ENCODE results near the gene UNC93B1.

UNC93B1 gene

DNA sequence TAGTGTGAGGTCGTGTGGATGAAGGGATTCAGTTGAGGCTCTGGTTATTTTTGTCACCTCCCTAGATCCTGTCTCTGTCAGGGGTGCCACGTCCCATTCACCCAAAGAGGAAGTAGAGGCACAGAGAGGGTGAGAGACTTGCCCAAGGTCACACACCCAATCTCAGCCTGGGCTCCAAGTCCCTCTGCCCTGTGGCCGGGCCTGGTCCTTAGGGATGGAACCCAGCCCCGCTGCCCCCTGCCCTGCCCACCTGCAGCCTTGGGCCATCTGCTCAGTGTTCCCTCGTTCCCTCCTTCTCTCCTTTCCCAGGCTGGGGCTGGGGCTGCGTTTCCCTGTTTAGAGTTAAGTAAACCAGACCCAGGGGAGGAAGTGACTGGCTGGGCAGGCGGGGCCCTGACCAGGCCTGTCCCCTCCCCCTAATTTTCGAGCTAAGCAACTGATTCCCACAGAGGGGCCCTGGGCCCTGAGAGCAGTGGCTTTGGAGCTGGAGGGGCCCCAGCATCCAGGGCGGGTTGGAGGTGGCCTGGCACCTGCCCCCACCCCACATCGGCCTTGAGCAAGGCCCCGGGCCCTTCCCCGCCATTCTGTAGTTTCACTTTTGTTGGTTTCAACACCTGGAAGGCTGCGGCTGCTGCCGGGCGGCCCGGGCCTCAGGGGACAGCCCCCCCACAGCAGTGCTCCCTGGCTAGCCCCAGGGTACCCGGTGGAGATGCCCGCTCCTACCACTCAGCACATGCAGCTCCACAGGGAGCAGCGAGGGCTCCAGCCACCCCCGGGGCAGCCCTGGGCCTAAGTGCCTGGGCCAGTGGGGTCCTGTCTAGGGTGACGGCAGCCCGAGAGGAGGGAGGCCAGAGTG, 36.4 kb upstream of the UNC93B1 start:
- 0 out of 2 replicates have a peak overlapping the region, but pooled peaks have one; percentile 28 for H3K9ac ChIP-seq (ENCODE audit: low read depth, low read length)
- no peak overlapping the region for H3K4me3 ChIP-seq (ENCODE audit: low read depth in 1 of 2, low read length in 2 of 2)
- peak; percentile 77 for DNase-seq

GRCh38 chr11:68039526-68040086, 35.7 kb upstream of the UNC93B1 start:
- H2AFZ ChIP-seq (ENCODE audit: low read depth, low read length), result peak overlapping the region; percentile 16; the same call in 1 of the 2 replicates
- no peak overlapping the region for H3K4me2 ChIP-seq (ENCODE audit: insufficient read depth, low read length)
- H3K27me3 ChIP-seq (ENCODE audit: insufficient read depth, low read length, poor library complexity), result no peaks in the 10 kb centered on the region
- no peak for DNase-seq
- no peak overlapping the region for H3K4me3 ChIP-seq (ENCODE audit: low read depth in 1 of 2, low read length in 2 of 2)
- no peaks in the 10 kb centered on the region for H3K79me2 ChIP-seq (ENCODE audit: insufficient read depth, low read length)
- TF ChIP-seq EZH2 (IDR thresholded peaks at IDR 0.05; ENCODE audit: borderline replicate concordance, low read depth, low read length, severe bottlenecking), result no peak
- TF ChIP-seq, protein P1, sequence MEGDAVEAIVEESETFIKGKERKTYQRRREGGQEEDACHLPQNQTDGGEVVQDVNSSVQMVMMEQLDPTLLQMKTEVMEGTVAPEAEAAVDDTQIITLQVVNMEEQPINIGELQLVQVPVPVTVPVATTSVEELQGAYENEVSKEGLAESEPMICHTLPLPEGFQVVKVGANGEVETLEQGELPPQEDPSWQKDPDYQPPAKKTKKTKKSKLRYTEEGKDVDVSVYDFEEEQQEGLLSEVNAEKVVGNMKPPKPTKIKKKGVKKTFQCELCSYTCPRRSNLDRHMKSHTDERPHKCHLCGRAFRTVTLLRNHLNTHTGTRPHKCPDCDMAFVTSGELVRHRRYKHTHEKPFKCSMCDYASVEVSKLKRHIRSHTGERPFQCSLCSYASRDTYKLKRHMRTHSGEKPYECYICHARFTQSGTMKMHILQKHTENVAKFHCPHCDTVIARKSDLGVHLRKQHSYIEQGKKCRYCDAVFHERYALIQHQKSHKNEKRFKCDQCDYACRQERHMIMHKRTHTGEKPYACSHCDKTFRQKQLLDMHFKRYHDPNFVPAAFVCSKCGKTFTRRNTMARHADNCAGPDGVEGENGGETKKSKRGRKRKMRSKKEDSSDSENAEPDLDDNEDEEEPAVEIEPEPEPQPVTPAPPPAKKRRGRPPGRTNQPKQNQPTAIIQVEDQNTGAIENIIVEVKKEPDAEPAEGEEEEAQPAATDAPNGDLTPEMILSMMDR (IDR thresholded peaks at IDR 0.05; ENCODE audit: borderline replicate concordance, extremely low read depth, low read length, poor library complexity, severe bottlenecking), result no peak
- H3K4me1 ChIP-seq (ENCODE audit: insufficient read depth, low read length), result peaks cover 11% of the 10 kb centered on the region
- ATAC-seq (ENCODE audit: insufficient read depth, low read depth), result no peak
- H4K20me1 ChIP-seq (ENCODE audit: insufficient read depth, low read length), result no peaks in the 10 kb centered on the region; the same call in 1 of the 2 replicates
- H3K9ac ChIP-seq (ENCODE audit: low read depth, low read length), result no peak overlapping the region
- no peak overlapping the region for H3K27ac ChIP-seq (ENCODE audit: low read length)
- H3K9me3 ChIP-seq (ENCODE audit: insufficient read depth, low read length, severe bottlenecking), result no peaks in the 10 kb centered on the region
- H3K36me3 ChIP-seq (ENCODE audit: insufficient read depth, low read length), result peaks cover 5% of the 10 kb centered on the region

More for the DNA sequence above, 36.4 kb upstream of the UNC93B1 start:
- Histone ChIP-seq H3K27ac (ENCODE audit: low read length) (0 out of 2 replicates have a peak overlapping the region, but pooled peaks have one; percentile 36), H3K79me2 (ENCODE audit: insufficient read depth, low read length) (no peaks in the 10 kb centered on the region), H2AFZ (ENCODE audit: low read depth, low read length) (peak overlapping the region; percentile 16; the same call in 1 of the 2 replicates), H3K36me3 (ENCODE audit: insufficient read depth, low read length) (peaks cover 4% of the 10 kb centered on the region), H3K4me1 (ENCODE audit: insufficient read depth, low read length) (peaks cover 11% of the 10 kb centered on the region), H3K4me2 (ENCODE audit: insufficient read depth, low read length) (0 out of 2 replicates have a peak overlapping the region, but pooled peaks have one; percentile 27), H4K20me1 (ENCODE audit: insufficient read depth, low read length) (no peaks in the 10 kb centered on the region; the same call in 1 of the 2 replicates), H3K9me3 (ENCODE audit: insufficient read depth, low read length, severe bottlenecking) (no peaks in the 10 kb centered on the region), H3K27me3 (ENCODE audit: insufficient read depth, low read length, poor library complexity) (no peaks in the 10 kb centered on the region)
- ATAC-seq (ENCODE audit: insufficient read depth, low read depth), result peak; percentile 74
- TF ChIP-seq, protein P1 (IDR thresholded peaks at IDR 0.05; ENCODE audit: borderline replicate concordance, extremely low read depth, low read length, poor library complexity, severe bottlenecking), result no peak
- no peak for TF ChIP-seq EZH2 (IDR thresholded peaks at IDR 0.05; ENCODE audit: borderline replicate concordance, low read depth, low read length, severe bottlenecking)

- no peaks in the 10 kb centered on the region for H3K9me3 ChIP-seq (ENCODE audit: insufficient read depth, low read length, severe bottlenecking)
- DNase-seq (peak; percentile 23), ATAC-seq (ENCODE audit: insufficient read depth, low read depth) (no peak)
- H3K79me2 ChIP-seq (ENCODE audit: insufficient read depth, low read length), result no peaks in the 10 kb centered on the region
- no peak within 1 kb of the TSS for H3K4me3 ChIP-seq (ENCODE audit: low read depth in 1 of 2, low read length in 2 of 2)
- no peaks in the 10 kb centered on the region for H3K27me3 ChIP-seq (ENCODE audit: insufficient read depth, low read length, poor library complexity)
- no peak within 1 kb of the TSS for H3K27ac ChIP-seq (ENCODE audit: low read length)
- peak within 1 kb of the TSS; percentile 16; the same call in 1 of the 2 replicates for H2AFZ ChIP-seq (ENCODE audit: low read depth, low read length)
- TF ChIP-seq, protein P1 (IDR thresholded peaks at IDR 0.05; ENCODE audit: borderline replicate concordance, extremely low read depth, low read length, poor library complexity, severe bottlenecking), result no peak
- TF ChIP-seq EZH2 (IDR thresholded peaks at IDR 0.05; ENCODE audit: borderline replicate concordance, low read depth, low read length, severe bottlenecking), result no peak
- H3K9ac ChIP-seq (ENCODE audit: low read depth, low read length), result no peak within 1 kb of the TSS
- H4K20me1 ChIP-seq (ENCODE audit: insufficient read depth, low read length), result no peaks in the 10 kb centered on the region; the same call in 1 of the 2 replicates
- H3K4me2 ChIP-seq (ENCODE audit: insufficient read depth, low read length), result no peak within 1 kb of the TSS
- H3K4me1 ChIP-seq (ENCODE audit: insufficient read depth, low read length), result peaks cover 11% of the 10 kb centered on the region
- peaks cover 10% of the 10 kb centered on the region for H3K36me3 ChIP-seq (ENCODE audit: insufficient read depth, low read length)
Measured at GRCh38 chr11:68038718-68039525, 35.0 kb upstream of the UNC93B1 start, which contains the start of gene TCIRG1. Gene TCIRG1 (plus strand): TSS chr11:68039025. CDS start chr11:68041272, 2,247 bp downstream.

All from DND-41 (cell line).